ENCODE measurements around the gene TAS2R41.

The TAS2R41 gene

GRCh38 chr7:143458263-143458662, 19.4 kb upstream of the TAS2R41 start:
- no peak for TF ChIP-seq ZNF664 (tag by site-specific recombination; IDR thresholded peaks at IDR 0.05)
- no peak for TF ChIP-seq ZNF146 (tag by site-specific recombination; IDR thresholded peaks at IDR 0.05)
- TF ChIP-seq ZNF366 (tag by site-specific recombination; conservative IDR thresholded peaks at IDR 0.05) = no peak
- no peak for TF ChIP-seq SP2 (tag by site-specific recombination; IDR thresholded peaks at IDR 0.05)
- TF ChIP-seq ZNF623 (tag by site-specific recombination; IDR thresholded peaks at IDR 0.05) = no peak
- TF ChIP-seq ZNF394 (tag by site-specific recombination; IDR thresholded peaks at IDR 0.05; ENCODE audit: borderline replicate concordance) = no peak
- TF ChIP-seq ZNF501 (tag by site-specific recombination; IDR thresholded peaks at IDR 0.05) = no peak
- no peak for TF ChIP-seq HOXC10 (CRISPR knock-in tag; IDR thresholded peaks at IDR 0.05)
- no peak for TF ChIP-seq KLF1 (tag by site-specific recombination; IDR thresholded peaks at IDR 0.05)
- TF ChIP-seq HOXA7 (CRISPR knock-in tag; IDR thresholded peaks at IDR 0.05; ENCODE audit: borderline replicate concordance) = no peak
- no peak for TF ChIP-seq ZNF416 (tag by site-specific recombination; IDR thresholded peaks at IDR 0.05)
- no peak for TF ChIP-seq ZNF302 (tag by site-specific recombination; IDR thresholded peaks at IDR 0.05; ENCODE audit: low read depth)
- TF ChIP-seq ZNF544 (tag by site-specific recombination; IDR thresholded peaks at IDR 0.05) = no peak
- TF ChIP-seq ZNF391 (tag by site-specific recombination; IDR thresholded peaks at IDR 0.05; ENCODE audit: borderline replicate concordance, low read depth) = no peak
- TF ChIP-seq ZNF24 (tag by site-specific recombination; IDR thresholded peaks at IDR 0.05) = no peak
- no peaks in the 10 kb centered on the region for H3K9me3 ChIP-seq (ENCODE audit: control insufficient read depth, insufficient read depth, low read depth, low read length)
- no peaks in the 10 kb centered on the region for H3K36me3 ChIP-seq (ENCODE audit: control insufficient read depth in 2 of 2, insufficient read depth in 1 of 2, low read length in 2 of 2)

GRCh38 chr7:143458681-143459080, 19.0 kb upstream of the TAS2R41 start:
- no peaks in the 10 kb centered on the region for H3K36me3 ChIP-seq (ENCODE audit: control insufficient read depth in 2 of 2, insufficient read depth in 1 of 2, low read length in 2 of 2)
- ChIA-PET CTCF (no interaction called here), POLR2A (no interaction called here)
- H3K9me3 ChIP-seq (ENCODE audit: control insufficient read depth, insufficient read depth, low read depth, low read length) = no peaks in the 10 kb centered on the region
- no peak for TF ChIP-seq AEBP2 (tag by site-specific recombination; IDR thresholded peaks at IDR 0.05; ENCODE audit: borderline replicate concordance)
- TF ChIP-seq ZNF670 (tag by site-specific recombination; IDR thresholded peaks at IDR 0.05; ENCODE audit: low read depth) = no peak
- TF ChIP-seq ZFP41 (tag by site-specific recombination; IDR thresholded peaks at IDR 0.05; ENCODE audit: borderline replicate concordance) = no peak
- TF ChIP-seq ZBTB49 (tag by site-specific recombination; IDR thresholded peaks at IDR 0.05; ENCODE audit: low read depth) = no peak
- no peak for TF ChIP-seq ZNF140 (tag by site-specific recombination; IDR thresholded peaks at IDR 0.05)
- TF ChIP-seq ZNF530 (tag by site-specific recombination; IDR thresholded peaks at IDR 0.05; ENCODE audit: low read depth) = no peak
- no peak for TF ChIP-seq GLI2 (tag by site-specific recombination; IDR thresholded peaks at IDR 0.05; ENCODE audit: borderline replicate concordance, low read depth)
- TF ChIP-seq ZNF426 (tag by site-specific recombination; IDR thresholded peaks at IDR 0.05) = no peak
- TF ChIP-seq KLF1 (tag by site-specific recombination; IDR thresholded peaks at IDR 0.05) = no peak
- no peak for TF ChIP-seq ZNF354C (tag by site-specific recombination; IDR thresholded peaks at IDR 0.05; ENCODE audit: borderline replicate concordance, low read depth)
- no peak for TF ChIP-seq SCRT1 (tag by site-specific recombination; IDR thresholded peaks at IDR 0.05; ENCODE audit: borderline replicate concordance)
- TF ChIP-seq INSM2 (tag by site-specific recombination; IDR thresholded peaks at IDR 0.05) = no peak
- no peak for TF ChIP-seq GLI4 (tag by site-specific recombination; IDR thresholded peaks at IDR 0.05)
- TF ChIP-seq ZNF488 (tag by site-specific recombination; IDR thresholded peaks at IDR 0.05) = no peak
- H3K4me1 ChIP-seq (ENCODE audit: control insufficient read depth, insufficient read depth, low read length) = no peaks in the 10 kb centered on the region
- H3K27ac ChIP-seq (ENCODE audit: extremely low read depth, low read depth, low read length) = no peak overlapping the region
- H3K4me3 ChIP-seq (ENCODE audit: low read depth, low read length) = no peak overlapping the region

More at GRCh38 chr7:143458263-143458662, 19.4 kb upstream of the TAS2R41 start:
- no peak overlapping the region for H3K27ac ChIP-seq (ENCODE audit: extremely low read depth, low read depth, low read length)
- no peak overlapping the region for H3K4me3 ChIP-seq (ENCODE audit: low read depth, low read length)
- no peaks in the 10 kb centered on the region for H3K4me1 ChIP-seq (ENCODE audit: control insufficient read depth, insufficient read depth, low read length)
- ChIA-PET POLR2A (no interaction called here), CTCF (interaction anchor here (1.5 kb wide), 1 partner anchor 41 kb away, joined by 3 read pairs; no protein-coding TSS in a partner anchor)
